ENCODE results near the gene PAPOLG.

- TF ChIP-seq CTCF (IDR thresholded peaks at IDR 0.05) (no peak), POLR2A (IDR thresholded peaks at IDR 0.05) (no peak)
Measured at GRCh38 chr2:60825666-60826065, 69.6 kb downstream of the PAPOLG start.

All from lower leg skin (tissue), 3 donors.